SK-N-SH treated with all-trans-retinoic acid at 6 μM for 48 hours (cell line): ENCODE measurements around the gene LRRC74B.

Experiments used
- ATAC-seq: fragments of 200-7000 bp; cut with Tn5 transposase; 3 replicates; pipeline ENCODE4 v1.9.1; 2020; ENCODE audit warnings: mild to moderate bottlenecking, moderate library complexity
- ARNTL ChIP-seq: fragments of 450-650 bp; formaldehyde crosslinking; IDR thresholded peaks from 2 replicates; pipeline ENCODE4 v1.5.0; 2020; ENCODE audit warnings: low read depth, mild to moderate bottlenecking, moderate library complexity, borderline replicate concordance
- BACH2 ChIP-seq: fragments of 250-450 bp; sonication (Bioruptor Pico); IDR thresholded peaks from 2 replicates; pipeline ENCODE4 v1.9.0; 2021; ENCODE audit warnings: mild to moderate bottlenecking, borderline replicate concordance
- CREB5 ChIP-seq: fragments of 250-450 bp; sonication (Bioruptor Pico); IDR thresholded peaks from 2 replicates; pipeline ENCODE4 v1.5.1; 2020; ENCODE audit warnings: low read depth, mild to moderate bottlenecking, moderate library complexity
- CSDC2 ChIP-seq: fragments of 250-450 bp; sonication (Bioruptor Pico); IDR thresholded peaks from 2 replicates; pipeline ENCODE4 v1.5.0; 2020; ENCODE audit warnings: mild to moderate bottlenecking, moderate library complexity
- CSRNP3 ChIP-seq: fragments of 250-450 bp; sonication (Bioruptor Pico); IDR thresholded peaks from 2 replicates; pipeline ENCODE4 v1.5.1; 2021; ENCODE audit warnings: mild to moderate bottlenecking, moderate library complexity
- ESRRG ChIP-seq: fragments of 250-450 bp; sonication (Bioruptor Pico); IDR thresholded peaks from 2 replicates; pipeline ENCODE4 v1.6.1; 2021; ENCODE audit warnings: mild to moderate bottlenecking
- GLIS3 ChIP-seq: fragments of 250-450 bp; sonication (Bioruptor Pico); IDR thresholded peaks from 2 replicates; pipeline ENCODE4 v1.5.0; 2020; ENCODE audit warnings: mild to moderate bottlenecking, moderate library complexity
- ISL1 ChIP-seq: fragments of 250-450 bp; sonication (Bioruptor Pico); IDR thresholded peaks from 2 replicates; pipeline ENCODE4 v2.1.2; 2022; ENCODE audit warnings: mild to moderate bottlenecking, moderate library complexity
- OSR1 ChIP-seq: fragments of 250-450 bp; sonication (Bioruptor Pico); IDR thresholded peaks from 2 replicates; pipeline ENCODE4 v1.8.0; 2022; ENCODE audit warnings: moderate library complexity, mild to moderate bottlenecking, inconsistent platforms
- PPARA ChIP-seq: fragments of 250-450 bp; sonication (Bioruptor Pico); IDR thresholded peaks from 2 replicates; pipeline ENCODE4 v1.5.0; 2020; ENCODE audit warnings: mild to moderate bottlenecking, borderline replicate concordance
- RARB ChIP-seq: fragments of 250-450 bp; sonication (Bioruptor Pico); IDR thresholded peaks from 2 replicates; pipeline ENCODE4 v1.8.0; 2021; ENCODE audit warnings: mild to moderate bottlenecking, moderate library complexity
- TCF4 ChIP-seq: fragments of 250-450 bp; sonication (Bioruptor Pico); IDR thresholded peaks from 2 replicates; pipeline ENCODE4 v1.8.0; 2021; ENCODE audit warnings: mild to moderate bottlenecking, moderate library complexity, borderline replicate concordance
- ZC3H10 ChIP-seq: fragments of 250-450 bp; sonication (Bioruptor Pico); IDR thresholded peaks from 2 replicates; pipeline ENCODE4 v1.5.1; 2021; ENCODE audit warnings: mild to moderate bottlenecking, moderate library complexity
- ZFP3 ChIP-seq: fragments of 250-450 bp; sonication (Bioruptor Pico); IDR thresholded peaks from 2 replicates; pipeline ENCODE4 v1.5.0; 2020; ENCODE audit warnings: mild to moderate bottlenecking, moderate library complexity
- ZFP30 ChIP-seq: fragments of 450-650 bp; formaldehyde crosslinking; IDR thresholded peaks from 2 replicates; pipeline ENCODE4 v1.5.0; 2022; ENCODE audit warnings: mild to moderate bottlenecking, moderate library complexity
- ZNF70 ChIP-seq: fragments of 450-650 bp; formaldehyde crosslinking; IDR thresholded peaks from 2 replicates; pipeline ENCODE4 v1.5.0; 2020; ENCODE audit warnings: mild to moderate bottlenecking, moderate library complexity
- TF ChIP-seq, protein P1 (sequence below): fragments of 250-450 bp; sonication (Bioruptor Pico); IDR thresholded peaks from 2 replicates; pipeline ENCODE4 v1.8.0; 2020; ENCODE audit warnings: mild to moderate bottlenecking, moderate library complexity, borderline replicate concordance
- TF ChIP-seq, protein P2 (sequence below): fragments of 250-450 bp; sonication (Bioruptor Pico); IDR thresholded peaks from 2 replicates; pipeline ENCODE4 v1.8.0; 2021; ENCODE audit warnings: low read depth, mild to moderate bottlenecking, moderate library complexity, borderline replicate concordance
- TF ChIP-seq, protein P3 (sequence below): fragments of 250-450 bp; sonication (Bioruptor Pico); IDR thresholded peaks from 2 replicates; pipeline ENCODE4 v1.5.0; 2020; ENCODE audit warnings: mild to moderate bottlenecking, moderate library complexity

The LRRC74B gene

GRCh38 chr22:21105294-21105693, 59.5 kb downstream of the LRRC74B start:
- TF ChIP-seq ARNTL (CRISPR knock-in tag) (no peak), CSDC2 (CRISPR knock-in tag) (no peak), ZFP3 (CRISPR knock-in tag) (no peak), BACH2 (no peak), ISL1 (no peak), ZC3H10 (CRISPR knock-in tag) (no peak), TCF4 (CRISPR knock-in tag) (no peak), GLIS3 (CRISPR knock-in tag) (no peak), ZNF70 (CRISPR knock-in tag) (no peak), RARB (CRISPR knock-in tag) (no peak), OSR1 (CRISPR knock-in tag) (no peak)
- TF ChIP-seq, protein P1, sequence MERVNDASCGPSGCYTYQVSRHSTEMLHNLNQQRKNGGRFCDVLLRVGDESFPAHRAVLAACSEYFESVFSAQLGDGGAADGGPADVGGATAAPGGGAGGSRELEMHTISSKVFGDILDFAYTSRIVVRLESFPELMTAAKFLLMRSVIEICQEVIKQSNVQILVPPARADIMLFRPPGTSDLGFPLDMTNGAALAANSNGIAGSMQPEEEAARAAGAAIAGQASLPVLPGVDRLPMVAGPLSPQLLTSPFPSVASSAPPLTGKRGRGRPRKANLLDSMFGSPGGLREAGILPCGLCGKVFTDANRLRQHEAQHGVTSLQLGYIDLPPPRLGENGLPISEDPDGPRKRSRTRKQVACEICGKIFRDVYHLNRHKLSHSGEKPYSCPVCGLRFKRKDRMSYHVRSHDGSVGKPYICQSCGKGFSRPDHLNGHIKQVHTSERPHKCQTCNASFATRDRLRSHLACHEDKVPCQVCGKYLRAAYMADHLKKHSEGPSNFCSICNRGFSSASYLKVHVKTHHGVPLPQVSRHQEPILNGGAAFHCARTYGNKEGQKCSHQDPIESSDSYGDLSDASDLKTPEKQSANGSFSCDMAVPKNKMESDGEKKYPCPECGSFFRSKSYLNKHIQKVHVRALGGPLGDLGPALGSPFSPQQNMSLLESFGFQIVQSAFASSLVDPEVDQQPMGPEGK: no peak
- TF ChIP-seq, protein P2, sequence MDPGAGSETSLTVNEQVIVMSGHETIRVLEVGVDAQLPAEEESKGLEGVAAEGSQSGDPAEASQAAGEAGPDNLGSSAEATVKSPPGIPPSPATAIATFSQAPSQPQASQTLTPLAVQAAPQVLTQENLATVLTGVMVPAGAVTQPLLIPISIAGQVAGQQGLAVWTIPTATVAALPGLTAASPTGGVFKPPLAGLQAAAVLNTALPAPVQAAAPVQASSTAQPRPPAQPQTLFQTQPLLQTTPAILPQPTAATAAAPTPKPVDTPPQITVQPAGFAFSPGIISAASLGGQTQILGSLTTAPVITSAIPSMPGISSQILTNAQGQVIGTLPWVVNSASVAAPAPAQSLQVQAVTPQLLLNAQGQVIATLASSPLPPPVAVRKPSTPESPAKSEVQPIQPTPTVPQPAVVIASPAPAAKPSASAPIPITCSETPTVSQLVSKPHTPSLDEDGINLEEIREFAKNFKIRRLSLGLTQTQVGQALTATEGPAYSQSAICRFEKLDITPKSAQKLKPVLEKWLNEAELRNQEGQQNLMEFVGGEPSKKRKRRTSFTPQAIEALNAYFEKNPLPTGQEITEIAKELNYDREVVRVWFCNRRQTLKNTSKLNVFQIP (CRISPR knock-in tag): no peak
- no peak for ATAC-seq

- ATAC-seq: no peak
- TF ChIP-seq, protein P1: no peak
- TF ChIP-seq ZC3H10 (CRISPR knock-in tag) (no peak), ZNF70 (CRISPR knock-in tag) (no peak), CREB5 (no peak), CSRNP3 (CRISPR knock-in tag) (no peak), ARNTL (CRISPR knock-in tag) (no peak), CSDC2 (CRISPR knock-in tag) (no peak), ESRRG (CRISPR knock-in tag) (no peak), ZFP3 (CRISPR knock-in tag) (no peak), ZFP30 (CRISPR knock-in tag) (no peak), PPARA (no peak)
- TF ChIP-seq, protein P3, sequence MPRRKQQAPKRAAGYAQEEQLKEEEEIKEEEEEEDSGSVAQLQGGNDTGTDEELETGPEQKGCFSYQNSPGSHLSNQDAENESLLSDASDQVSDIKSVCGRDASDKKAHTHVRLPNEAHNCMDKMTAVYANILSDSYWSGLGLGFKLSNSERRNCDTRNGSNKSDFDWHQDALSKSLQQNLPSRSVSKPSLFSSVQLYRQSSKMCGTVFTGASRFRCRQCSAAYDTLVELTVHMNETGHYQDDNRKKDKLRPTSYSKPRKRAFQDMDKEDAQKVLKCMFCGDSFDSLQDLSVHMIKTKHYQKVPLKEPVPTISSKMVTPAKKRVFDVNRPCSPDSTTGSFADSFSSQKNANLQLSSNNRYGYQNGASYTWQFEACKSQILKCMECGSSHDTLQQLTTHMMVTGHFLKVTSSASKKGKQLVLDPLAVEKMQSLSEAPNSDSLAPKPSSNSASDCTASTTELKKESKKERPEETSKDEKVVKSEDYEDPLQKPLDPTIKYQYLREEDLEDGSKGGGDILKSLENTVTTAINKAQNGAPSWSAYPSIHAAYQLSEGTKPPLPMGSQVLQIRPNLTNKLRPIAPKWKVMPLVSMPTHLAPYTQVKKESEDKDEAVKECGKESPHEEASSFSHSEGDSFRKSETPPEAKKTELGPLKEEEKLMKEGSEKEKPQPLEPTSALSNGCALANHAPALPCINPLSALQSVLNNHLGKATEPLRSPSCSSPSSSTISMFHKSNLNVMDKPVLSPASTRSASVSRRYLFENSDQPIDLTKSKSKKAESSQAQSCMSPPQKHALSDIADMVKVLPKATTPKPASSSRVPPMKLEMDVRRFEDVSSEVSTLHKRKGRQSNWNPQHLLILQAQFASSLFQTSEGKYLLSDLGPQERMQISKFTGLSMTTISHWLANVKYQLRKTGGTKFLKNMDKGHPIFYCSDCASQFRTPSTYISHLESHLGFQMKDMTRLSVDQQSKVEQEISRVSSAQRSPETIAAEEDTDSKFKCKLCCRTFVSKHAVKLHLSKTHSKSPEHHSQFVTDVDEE: no peak
- TF ChIP-seq, protein P2 (CRISPR knock-in tag): no peak
- TF ChIP-seq, all 23 proteins: peak for 0
Observed at GRCh38 chr22:21106000-21106399, 60.3 kb downstream of the LRRC74B start.
